ENCODE results near the gene PABPN1L.
A peak's percentile ranks its signal among the peaks of the same experiment; 100 is the strongest.
"Not testable (repeated sequence)": the region's sequence is repeated elsewhere in the genome, so short reads cannot be mapped to it uniquely, and the experiment has no call there.

PABPN1L gene

GRCh38 chr16:88824256-88825077 lies 42.0 kb downstream of the PABPN1L start:
- DNase-seq, result no peak

GRCh38 chr16:88823646-88824045 lies 42.8 kb downstream of the PABPN1L start:
- not testable (repeated sequence) for DNase-seq

GRCh38 chr16:88822281-88823040 lies 44.0 kb downstream of the PABPN1L start:
- no peak for DNase-seq

- DNase-seq, result no peak
These were observed 45.2 kb downstream of the PABPN1L start for GRCh38 chr16:88821168-88821850.

- DNase-seq, result no peak
These were observed 46.0 kb downstream of the PABPN1L start for GRCh38 chr16:88820385-88821025.

- DNase-seq, result no peak
These were observed 47.3 kb downstream of the PABPN1L start for GRCh38 chr16:88819126-88819525.

GRCh38 chr16:88818575-88818874 lies 47.9 kb downstream of the PABPN1L start:
- no peak for DNase-seq

GRCh38 chr16:88817785-88818574 lies 48.5 kb downstream of the PABPN1L start:
- no peak for DNase-seq

GRCh38 chr16:88816736-88817535 lies 49.5 kb downstream of the PABPN1L start:
- DNase-seq, result no peak

GRCh38 chr16:88815901-88816589 lies 50.4 kb downstream of the PABPN1L start:
- DNase-seq, result peak; percentile 71

GRCh38 chr16:88815227-88815626 lies 51.2 kb downstream of the PABPN1L start:
- no peak for DNase-seq

GRCh38 chr16:88814144-88814502 lies 52.3 kb downstream of the PABPN1L start:
- DNase-seq, result no peak

Measured in retina (tissue), 1 donor.